Fibroblast of lung (primary cell): ENCODE measurements around the gene FCER2.

ENCODE experiments used
- CTCF ChIP-seq, 2 donors: IDR thresholded peaks in 1 of 2; conservative IDR thresholded peaks in 1 of 2; 1 replicate in 1 of 2; 2 replicates in 1 of 2; pipeline ENCODE4 v1.5.1; 2011 to 2012; ENCODE audit warnings: low read length in 2 of 2, control low read depth in 1 of 2, inconsistent platforms in 1 of 2, low read depth in 1 of 2, mild to moderate bottlenecking in 1 of 2
- EZH2 ChIP-seq: IDR thresholded peaks from 2 replicates; pipeline ENCODE4 v1.5.1; 2012; ENCODE audit warnings: low read length, control low read depth, mild to moderate bottlenecking; ENCODE audit errors: missing control alignments

DNA sequence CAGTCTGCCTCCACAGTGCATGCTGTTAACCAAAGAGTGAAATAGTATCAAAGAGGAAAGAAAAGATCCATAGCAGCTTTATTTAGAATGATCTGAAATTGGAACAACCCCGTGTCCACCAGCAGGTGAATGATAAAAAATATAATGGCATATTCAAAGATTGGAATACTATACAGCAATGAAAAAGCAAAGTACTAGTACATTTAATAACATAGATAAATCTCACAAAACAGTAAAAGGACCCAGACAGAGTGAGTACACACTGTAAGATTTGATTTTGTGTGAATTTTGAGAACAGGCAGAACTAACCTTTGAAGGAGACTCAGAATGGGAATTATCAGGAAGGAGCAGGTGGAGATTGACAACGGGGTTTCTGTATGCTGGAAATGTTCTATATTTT, 46.2 kb upstream of the FCER2 start:
- TF ChIP-seq EZH2 (no peak), CTCF (conservative IDR thresholded peaks at IDR 0.05 in 1 of 2, IDR thresholded peaks at IDR 0.05 in 1 of 2; ENCODE audit: low read depth in 1 of 2, low read length in 2 of 2) (no peak)
